ENCODE data around the gene AUTS2. TPM values are rescaled to one million over a fixed set of nuclear protein-coding genes. Genes with fewer than 3 reads are reported as not detected.

AUTS2 gene
- total RNA-seq, 1 experiment from 2014 or later, result 42.1 TPM

DNA sequence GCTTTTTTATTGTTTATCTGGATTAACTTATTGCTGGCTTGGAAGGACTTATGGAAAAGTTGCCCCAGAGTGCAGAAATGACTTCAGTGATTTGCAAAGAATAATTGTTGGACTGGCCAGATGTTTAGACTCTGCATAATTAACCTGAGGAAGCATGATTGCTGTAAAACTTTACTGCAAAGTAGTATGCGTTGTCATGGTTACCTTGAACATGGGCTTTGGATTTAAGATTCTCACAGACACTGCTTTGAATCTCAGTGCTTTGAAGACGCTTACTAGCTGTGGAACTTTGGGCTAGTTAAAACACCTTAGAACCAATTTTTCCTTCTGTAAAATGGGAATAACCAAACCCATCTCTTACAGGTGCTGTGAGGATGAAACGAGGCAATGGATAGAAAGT lies 1108.4 kb downstream of the AUTS2 start:
- H3K4me3 ChIP-seq (ENCODE audit: low read depth, low read length, poor library complexity, severe bottlenecking), result no peak overlapping the region
- TF ChIP-seq, protein P1, sequence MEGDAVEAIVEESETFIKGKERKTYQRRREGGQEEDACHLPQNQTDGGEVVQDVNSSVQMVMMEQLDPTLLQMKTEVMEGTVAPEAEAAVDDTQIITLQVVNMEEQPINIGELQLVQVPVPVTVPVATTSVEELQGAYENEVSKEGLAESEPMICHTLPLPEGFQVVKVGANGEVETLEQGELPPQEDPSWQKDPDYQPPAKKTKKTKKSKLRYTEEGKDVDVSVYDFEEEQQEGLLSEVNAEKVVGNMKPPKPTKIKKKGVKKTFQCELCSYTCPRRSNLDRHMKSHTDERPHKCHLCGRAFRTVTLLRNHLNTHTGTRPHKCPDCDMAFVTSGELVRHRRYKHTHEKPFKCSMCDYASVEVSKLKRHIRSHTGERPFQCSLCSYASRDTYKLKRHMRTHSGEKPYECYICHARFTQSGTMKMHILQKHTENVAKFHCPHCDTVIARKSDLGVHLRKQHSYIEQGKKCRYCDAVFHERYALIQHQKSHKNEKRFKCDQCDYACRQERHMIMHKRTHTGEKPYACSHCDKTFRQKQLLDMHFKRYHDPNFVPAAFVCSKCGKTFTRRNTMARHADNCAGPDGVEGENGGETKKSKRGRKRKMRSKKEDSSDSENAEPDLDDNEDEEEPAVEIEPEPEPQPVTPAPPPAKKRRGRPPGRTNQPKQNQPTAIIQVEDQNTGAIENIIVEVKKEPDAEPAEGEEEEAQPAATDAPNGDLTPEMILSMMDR (conservative IDR thresholded peaks at IDR 0.05; ENCODE audit: low read depth, low read length), result no peak
- TF ChIP-seq EZH2 (IDR thresholded peaks at IDR 0.05; ENCODE audit: borderline replicate concordance, low read depth, low read length, poor library complexity, severe bottlenecking), result no peak
- intact Hi-C loops (cut with micrococcal nuclease; ENCODE audit: unreplicated experiment), result no loop called here
- no peak overlapping the region for H3K27ac ChIP-seq (ENCODE audit: low read depth, low read length, poor library complexity, severe bottlenecking)
- no peaks in the 10 kb centered on the region for H3K36me3 ChIP-seq (ENCODE audit: insufficient read depth, low read length, poor library complexity, severe bottlenecking)
- ChIA-PET CTCF (interaction anchor here (0.5 kb wide), 1 partner anchor 86 kb away, joined by 3 read pairs; no protein-coding TSS in a partner anchor), POLR2A (ENCODE audit: low non-redundant PET) (no interaction called here)
- H3K9me3 ChIP-seq (ENCODE audit: low read depth, low read length, poor library complexity, severe bottlenecking), result no peaks in the 10 kb centered on the region
- no peak for DNase-seq (ENCODE audit: low spot score)
- H3K4me1 ChIP-seq (ENCODE audit: insufficient read depth, low read length, poor library complexity, severe bottlenecking), result peaks cover 27% of the 10 kb centered on the region
- BruUV-seq (replicated peaks), result no TSS peak
- H3K27me3 ChIP-seq (replicated peaks; ENCODE audit: insufficient read depth, low read depth, low read length, poor library complexity), result no peaks in the 10 kb centered on the region

GRCh38 chr7:70707823-70708243 lies 1109.6 kb downstream of the AUTS2 start:
- ChIA-PET POLR2A (ENCODE audit: low non-redundant PET) (no interaction called here), CTCF (no interaction called here)
- H3K36me3 ChIP-seq (ENCODE audit: insufficient read depth, low read length, poor library complexity, severe bottlenecking), result no peaks in the 10 kb centered on the region
- H3K27me3 ChIP-seq (replicated peaks; ENCODE audit: insufficient read depth, low read depth, low read length, poor library complexity), result no peaks in the 10 kb centered on the region
- no peak for DNase-seq (ENCODE audit: low spot score)
- intact Hi-C loops (cut with micrococcal nuclease; ENCODE audit: unreplicated experiment), result no loop called here
- no peak overlapping the region for H3K4me3 ChIP-seq (ENCODE audit: low read depth, low read length, poor library complexity, severe bottlenecking)
- TF ChIP-seq, protein P1 (conservative IDR thresholded peaks at IDR 0.05; ENCODE audit: low read depth, low read length), result no peak
- TF ChIP-seq EZH2 (IDR thresholded peaks at IDR 0.05; ENCODE audit: borderline replicate concordance, low read depth, low read length, poor library complexity, severe bottlenecking), result no peak
- no peak overlapping the region for H3K27ac ChIP-seq (ENCODE audit: low read depth, low read length, poor library complexity, severe bottlenecking)
- peaks cover 27% of the 10 kb centered on the region for H3K4me1 ChIP-seq (ENCODE audit: insufficient read depth, low read length, poor library complexity, severe bottlenecking)
- no peaks in the 10 kb centered on the region for H3K9me3 ChIP-seq (ENCODE audit: low read depth, low read length, poor library complexity, severe bottlenecking)
- no TSS peak for BruUV-seq (replicated peaks)

- BruUV-seq (replicated peaks), result no TSS peak
- no peaks in the 10 kb centered on the region for H3K27me3 ChIP-seq (replicated peaks; ENCODE audit: insufficient read depth, low read depth, low read length, poor library complexity)
- H3K9me3 ChIP-seq (ENCODE audit: low read depth, low read length, poor library complexity, severe bottlenecking), result no peaks in the 10 kb centered on the region
- no peaks in the 10 kb centered on the region for H3K36me3 ChIP-seq (ENCODE audit: insufficient read depth, low read length, poor library complexity, severe bottlenecking)
- CTCF ChIA-PET, result no interaction called here
- TF ChIP-seq EZH2 (IDR thresholded peaks at IDR 0.05; ENCODE audit: borderline replicate concordance, low read depth, low read length, poor library complexity, severe bottlenecking), result no peak
- TF ChIP-seq, protein P1 (conservative IDR thresholded peaks at IDR 0.05; ENCODE audit: low read depth, low read length), result no peak
- no peak overlapping the region for H3K27ac ChIP-seq (ENCODE audit: low read depth, low read length, poor library complexity, severe bottlenecking)
- POLR2A ChIA-PET (ENCODE audit: low non-redundant PET), result no interaction called here
- DNase-seq (ENCODE audit: low spot score), result peak; percentile 84
- peaks cover 16% of the 10 kb centered on the region for H3K4me1 ChIP-seq (ENCODE audit: insufficient read depth, low read length, poor library complexity, severe bottlenecking)
- H3K4me3 ChIP-seq (ENCODE audit: low read depth, low read length, poor library complexity, severe bottlenecking), result no peak overlapping the region
- intact Hi-C loops (cut with micrococcal nuclease; ENCODE audit: unreplicated experiment), result no loop called here
Observed at GRCh38 chr7:70710011-70710480, 1111.8 kb downstream of the AUTS2 start.

Measured in A673 (cell line).